AG09309 (cell line): ENCODE results near the gene MRPL23.

Experiments used
- DNase-seq: peaks from one replicate; pipeline ENCODE4 v3.0.0-alpha.2; 2010; ENCODE audit warnings: low read depth
- H3K4me3 ChIP-seq: 2 replicates; pipeline ENCODE4 v1.5.1; 2011; ENCODE audit warnings: mild to moderate bottlenecking, low read depth, low read length, moderate library complexity; ENCODE audit not compliant: control insufficient read depth
- CTCF ChIP-seq: IDR thresholded peaks from 2 replicates; pipeline ENCODE4 v1.5.1; 2011; ENCODE audit warnings: mild to moderate bottlenecking, low read depth, low read length, inconsistent platforms; ENCODE audit not compliant: insufficient read depth, control insufficient read depth; ENCODE audit errors: missing control alignments

Gene MRPL23

GRCh38 chr11:1926156-1927025, 20.7 kb upstream of the MRPL23 start:
- TF ChIP-seq CTCF = no peak
- H3K4me3 ChIP-seq = no peak overlapping the region
- DNase-seq = no peak

GRCh38 chr11:1927026-1927847, 19.9 kb upstream of the MRPL23 start:
- DNase-seq = no peak
- TF ChIP-seq CTCF = no peak
- H3K4me3 ChIP-seq = no peak overlapping the region

GRCh38 chr11:1927848-1928469, 19.2 kb upstream of the MRPL23 start:
- no peak for DNase-seq

GRCh38 chr11:1928470-1928890, 18.7 kb upstream of the MRPL23 start:
- TF ChIP-seq CTCF = no peak
- H3K4me3 ChIP-seq = no peak overlapping the region
- no peak for DNase-seq

More at GRCh38 chr11:1927848-1928469, 19.2 kb upstream of the MRPL23 start:
- TF ChIP-seq CTCF = no peak
- H3K4me3 ChIP-seq = no peak overlapping the region

- DNase-seq = no peak
- no peak overlapping the region for H3K4me3 ChIP-seq
- TF ChIP-seq CTCF = no peak
Measured at GRCh38 chr11:1928891-1929541, 18.1 kb upstream of the MRPL23 start.
